ENCODE measurements around the gene CCDC57. TPM values are rescaled to one million over a fixed set of nuclear protein-coding genes. Genes with fewer than 3 reads are reported as not detected.

CCDC57 gene
- total RNA-seq, 1 donor, result 21.0 TPM

DNA sequence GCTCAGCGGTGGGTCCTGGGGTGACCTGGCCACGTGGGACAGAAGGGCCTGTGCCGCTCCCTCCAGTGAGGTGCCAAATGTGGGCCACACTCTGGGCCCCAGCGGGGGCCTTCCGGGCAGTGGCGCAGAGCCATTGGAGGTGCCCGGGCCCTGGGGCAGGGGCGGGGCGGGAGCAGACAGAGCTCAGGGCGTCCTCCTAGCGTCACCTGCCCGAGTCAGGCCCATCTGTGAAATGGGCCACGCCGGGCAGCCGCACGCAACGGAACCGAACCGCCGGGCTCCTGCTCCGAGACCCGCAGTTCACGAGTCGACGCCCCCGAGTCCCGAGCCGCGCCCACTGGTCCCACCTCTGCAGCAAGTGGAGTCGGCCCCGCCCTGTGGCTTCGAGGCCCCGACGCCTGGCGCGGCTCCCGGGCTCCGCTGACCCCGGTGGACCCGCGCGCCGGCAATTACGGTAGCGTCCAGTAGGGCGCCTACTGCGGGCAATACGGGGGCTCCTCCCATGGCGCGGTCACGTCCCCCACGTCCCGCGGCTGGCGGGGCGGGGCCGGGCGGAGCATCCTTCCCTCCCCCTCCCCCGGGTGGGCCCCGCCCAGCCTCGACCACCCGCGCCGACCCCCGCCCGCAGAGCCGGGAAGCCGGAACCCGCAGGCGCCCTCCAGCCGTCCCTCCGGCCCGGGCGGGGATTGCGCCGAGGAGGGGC is 18.1 kb upstream of the CCDC57 start:
- Histone ChIP-seq H4K20me1 (ENCODE audit: insufficient read depth, low read length) (peaks cover 58% of the 10 kb centered on the region), H3K27ac (ENCODE audit: low read depth, low read length) (peak overlapping the region; percentile 63), H3K4me2 (ENCODE audit: insufficient read depth, low read length) (peak overlapping the region; percentile 86), H2AFZ (ENCODE audit: low read length) (no peak overlapping the region), H3K79me2 (ENCODE audit: insufficient read depth, low read length) (peaks cover 66% of the 10 kb centered on the region), H3K4me3 (ENCODE audit: insufficient read depth, low read length) (peak overlapping the region; percentile 89), H3K27me3 (ENCODE audit: insufficient read depth, low read length) (no peaks in the 10 kb centered on the region), H3K36me3 (ENCODE audit: insufficient read depth, low read length) (peaks cover 12% of the 10 kb centered on the region), H3K4me1 (ENCODE audit: insufficient read depth, low read length) (no peaks in the 10 kb centered on the region), H3K9me3 (ENCODE audit: low read depth, low read length) (no peaks in the 10 kb centered on the region)
- peak; percentile 100 for DNase-seq (ENCODE audit: insufficient read length, low spot score, missing footprints)
- no peak for TF ChIP-seq CTCF (IDR thresholded peaks at IDR 0.05; ENCODE audit: extremely low read depth, low read depth, low read length)

- TF ChIP-seq CTCF (IDR thresholded peaks at IDR 0.05; ENCODE audit: extremely low read depth, low read depth, low read length), result no peak
- Histone ChIP-seq H3K4me3 (ENCODE audit: insufficient read depth, low read length) (peak overlapping the region; percentile 89), H3K9me3 (ENCODE audit: low read depth, low read length) (no peaks in the 10 kb centered on the region), H3K36me3 (ENCODE audit: insufficient read depth, low read length) (peaks cover 12% of the 10 kb centered on the region), H3K27me3 (ENCODE audit: insufficient read depth, low read length) (no peaks in the 10 kb centered on the region), H2AFZ (ENCODE audit: low read length) (no peak overlapping the region), H3K4me1 (ENCODE audit: insufficient read depth, low read length) (no peaks in the 10 kb centered on the region), H4K20me1 (ENCODE audit: insufficient read depth, low read length) (peaks cover 50% of the 10 kb centered on the region), H3K79me2 (ENCODE audit: insufficient read depth, low read length) (peaks cover 58% of the 10 kb centered on the region), H3K4me2 (ENCODE audit: insufficient read depth, low read length) (peak overlapping the region; percentile 86), H3K27ac (ENCODE audit: low read depth, low read length) (peak overlapping the region; percentile 63)
- DNase-seq (ENCODE audit: insufficient read length, low spot score, missing footprints), result peak; percentile 98
Observed at GRCh38 chr17:82229698-82230608, 17.3 kb upstream of the CCDC57 start.

GRCh38 chr17:82228842-82229697 is 16.4 kb upstream of the CCDC57 start, which contains the start of gene SLC16A3:
TSS of gene SLC16A3 (plus strand) at chr17:82229042. CDS start at chr17:82236009, 6,967 bp downstream.
- peak within 1 kb of the TSS; percentile 89 for H3K4me3 ChIP-seq (ENCODE audit: insufficient read depth, low read length)
- H4K20me1 ChIP-seq (ENCODE audit: insufficient read depth, low read length), result peaks cover 41% of the 10 kb centered on the region
- peak; percentile 99 for DNase-seq (ENCODE audit: insufficient read length, low spot score, missing footprints)

More at GRCh38 chr17:82228842-82229697, 16.4 kb upstream of the CCDC57 start, which contains the start of gene SLC16A3:
- H3K36me3 ChIP-seq (ENCODE audit: insufficient read depth, low read length), result peaks cover 7% of the 10 kb centered on the region
- peak within 1 kb of the TSS; percentile 63 for H3K27ac ChIP-seq (ENCODE audit: low read depth, low read length)
- TF ChIP-seq CTCF (IDR thresholded peaks at IDR 0.05; ENCODE audit: extremely low read depth, low read depth, low read length), result no peak
- peak within 1 kb of the TSS; percentile 86 for H3K4me2 ChIP-seq (ENCODE audit: insufficient read depth, low read length)
- peaks cover 49% of the 10 kb centered on the region for H3K79me2 ChIP-seq (ENCODE audit: insufficient read depth, low read length)
- no peaks in the 10 kb centered on the region for H3K9me3 ChIP-seq (ENCODE audit: low read depth, low read length)
- no peaks in the 10 kb centered on the region for H3K4me1 ChIP-seq (ENCODE audit: insufficient read depth, low read length)
- no peak within 1 kb of the TSS for H2AFZ ChIP-seq (ENCODE audit: low read length)
- H3K27me3 ChIP-seq (ENCODE audit: insufficient read depth, low read length), result no peaks in the 10 kb centered on the region

Data from osteoblast (primary cell).